ENCODE measurements around the gene ADGRD1.

Gene ADGRD1

GRCh38 chr12:131056626-131057025, 102.9 kb downstream of the ADGRD1 start:
- 85% methylated on average over 10 of the region's 10 CpGs for WGBS
- H3K23ac ChIP-seq (ENCODE audit: low read length in 2 of 2): no peak overlapping the region
- no peak overlapping the region for H2AFZ ChIP-seq (ENCODE audit: low read depth, low read length)
- H2AK5ac ChIP-seq (ENCODE audit: low read length, severe bottlenecking): no peak overlapping the region
- H3K79me1 ChIP-seq (replicated peaks; ENCODE audit: low read length, poor library complexity, severe bottlenecking): no peaks in the 10 kb centered on the region
- no peak overlapping the region for H3K18ac ChIP-seq (ENCODE audit: low read depth in 1 of 2, low read length in 2 of 2)
- H4K91ac ChIP-seq (ENCODE audit: low read length): no peak overlapping the region
- H2BK5ac ChIP-seq (ENCODE audit: low read depth, low read length, poor library complexity, severe bottlenecking): no peak overlapping the region
- H3K9me3 ChIP-seq (ENCODE audit: control insufficient read depth, low read length): no peaks in the 10 kb centered on the region
- H3K4me1 ChIP-seq (ENCODE audit: control insufficient read depth, insufficient read depth, low read depth, low read length): no peaks in the 10 kb centered on the region
- H3K14ac ChIP-seq (ENCODE audit: low read length in 2 of 2): no peak overlapping the region
- H2BK12ac ChIP-seq (ENCODE audit: low read length in 2 of 2): no peak overlapping the region
- no peak overlapping the region for H2BK15ac ChIP-seq (ENCODE audit: low read depth, poor library complexity, severe bottlenecking)
- no peaks in the 10 kb centered on the region for H3K36me3 ChIP-seq (ENCODE audit: control insufficient read depth in 1 of 2, insufficient read depth in 2 of 2, low read depth in 1 of 2, low read length in 2 of 2)
- no peak overlapping the region for H4K8ac ChIP-seq (ENCODE audit: low read length)
- no peak overlapping the region for H3K27ac ChIP-seq (ENCODE audit: low read length, poor library complexity, severe bottlenecking)
- no peak overlapping the region for H3K4me2 ChIP-seq (ENCODE audit: low read length, poor library complexity, severe bottlenecking)
- no peak overlapping the region for H2BK120ac ChIP-seq (ENCODE audit: low read depth, low read length)
- no peak overlapping the region for H3K4ac ChIP-seq (ENCODE audit: low read depth in 1 of 2, low read length in 2 of 2)
- DNase-seq: no peak
- no peak overlapping the region for H3K4me3 ChIP-seq (ENCODE audit: insufficient read depth in 1 of 2, low read depth in 1 of 2, low read length in 2 of 2)
- H3K9ac ChIP-seq (ENCODE audit: low read length): no peak overlapping the region
- no peaks in the 10 kb centered on the region for H3K27me3 ChIP-seq (ENCODE audit: control insufficient read depth in 1 of 2, insufficient read depth in 1 of 2, low read length in 2 of 2)

- WGBS: 87% methylated on average over 25 of the region's 25 CpGs
- H2BK15ac ChIP-seq (ENCODE audit: low read depth, poor library complexity, severe bottlenecking): no peak overlapping the region
- H2BK12ac ChIP-seq (ENCODE audit: low read length in 2 of 2): no peak overlapping the region
- no peak overlapping the region for H4K8ac ChIP-seq (ENCODE audit: low read length)
- H3K4ac ChIP-seq (ENCODE audit: low read depth in 1 of 2, low read length in 2 of 2): no peak overlapping the region
- no peak for DNase-seq
- H3K27ac ChIP-seq (ENCODE audit: low read length, poor library complexity, severe bottlenecking): no peak overlapping the region
- no peaks in the 10 kb centered on the region for H3K9me3 ChIP-seq (ENCODE audit: control insufficient read depth, low read length)
- H3K27me3 ChIP-seq (ENCODE audit: control insufficient read depth in 1 of 2, insufficient read depth in 1 of 2, low read length in 2 of 2): no peaks in the 10 kb centered on the region
- no peak overlapping the region for H3K14ac ChIP-seq (ENCODE audit: low read length in 2 of 2)
- H3K4me1 ChIP-seq (ENCODE audit: control insufficient read depth, insufficient read depth, low read depth, low read length): no peaks in the 10 kb centered on the region
- no peaks in the 10 kb centered on the region for H3K36me3 ChIP-seq (ENCODE audit: control insufficient read depth in 1 of 2, insufficient read depth in 2 of 2, low read depth in 1 of 2, low read length in 2 of 2)
- H2BK5ac ChIP-seq (ENCODE audit: low read depth, low read length, poor library complexity, severe bottlenecking): no peak overlapping the region
- no peak overlapping the region for H3K4me3 ChIP-seq (ENCODE audit: insufficient read depth in 1 of 2, low read depth in 1 of 2, low read length in 2 of 2)
- no peak overlapping the region for H2BK120ac ChIP-seq (ENCODE audit: low read depth, low read length)
- no peak overlapping the region for H2AFZ ChIP-seq (ENCODE audit: low read depth, low read length)
- H3K79me1 ChIP-seq (replicated peaks; ENCODE audit: low read length, poor library complexity, severe bottlenecking): no peaks in the 10 kb centered on the region
- H3K9ac ChIP-seq (ENCODE audit: low read length): no peak overlapping the region
- no peak overlapping the region for H4K91ac ChIP-seq (ENCODE audit: low read length)
- no peak overlapping the region for H3K18ac ChIP-seq (ENCODE audit: low read depth in 1 of 2, low read length in 2 of 2)
- no peak overlapping the region for H3K4me2 ChIP-seq (ENCODE audit: low read length, poor library complexity, severe bottlenecking)
- no peak overlapping the region for H3K23ac ChIP-seq (ENCODE audit: low read length in 2 of 2)
- no peak overlapping the region for H2AK5ac ChIP-seq (ENCODE audit: low read length, severe bottlenecking)
Observed at GRCh38 chr12:131057211-131057721, 103.6 kb downstream of the ADGRD1 start.

GRCh38 chr12:131057722-131058515, 104.2 kb downstream of the ADGRD1 start:
- no peak overlapping the region for H4K8ac ChIP-seq (ENCODE audit: low read length)
- no peak overlapping the region for H2BK5ac ChIP-seq (ENCODE audit: low read depth, low read length, poor library complexity, severe bottlenecking)
- no peak overlapping the region for H3K9ac ChIP-seq (ENCODE audit: low read length)
- no peak overlapping the region for H2BK12ac ChIP-seq (ENCODE audit: low read length in 2 of 2)
- no peaks in the 10 kb centered on the region for H3K4me1 ChIP-seq (ENCODE audit: control insufficient read depth, insufficient read depth, low read depth, low read length)
- H3K18ac ChIP-seq (ENCODE audit: low read depth in 1 of 2, low read length in 2 of 2): no peak overlapping the region
- H3K27ac ChIP-seq (ENCODE audit: low read length, poor library complexity, severe bottlenecking): no peak overlapping the region
- no peak overlapping the region for H3K14ac ChIP-seq (ENCODE audit: low read length in 2 of 2)
- no peak overlapping the region for H2BK120ac ChIP-seq (ENCODE audit: low read depth, low read length)
- no peaks in the 10 kb centered on the region for H3K9me3 ChIP-seq (ENCODE audit: control insufficient read depth, low read length)
- DNase-seq: no peak
- H3K4me3 ChIP-seq (ENCODE audit: insufficient read depth in 1 of 2, low read depth in 1 of 2, low read length in 2 of 2): no peak overlapping the region
- WGBS: 77% methylated on average over 9 of the region's 11 CpGs
- H3K36me3 ChIP-seq (ENCODE audit: control insufficient read depth in 1 of 2, insufficient read depth in 2 of 2, low read depth in 1 of 2, low read length in 2 of 2): no peaks in the 10 kb centered on the region
- no peak overlapping the region for H3K23ac ChIP-seq (ENCODE audit: low read length in 2 of 2)
- no peak overlapping the region for H3K4ac ChIP-seq (ENCODE audit: low read depth in 1 of 2, low read length in 2 of 2)
- no peak overlapping the region for H4K91ac ChIP-seq (ENCODE audit: low read length)
- no peak overlapping the region for H2BK15ac ChIP-seq (ENCODE audit: low read depth, poor library complexity, severe bottlenecking)
- H2AFZ ChIP-seq (ENCODE audit: low read depth, low read length): no peak overlapping the region
- no peaks in the 10 kb centered on the region for H3K79me1 ChIP-seq (replicated peaks; ENCODE audit: low read length, poor library complexity, severe bottlenecking)
- no peak overlapping the region for H2AK5ac ChIP-seq (ENCODE audit: low read length, severe bottlenecking)
- no peak overlapping the region for H3K4me2 ChIP-seq (ENCODE audit: low read length, poor library complexity, severe bottlenecking)
- no peaks in the 10 kb centered on the region for H3K27me3 ChIP-seq (ENCODE audit: control insufficient read depth in 1 of 2, insufficient read depth in 1 of 2, low read length in 2 of 2)

DNA sequence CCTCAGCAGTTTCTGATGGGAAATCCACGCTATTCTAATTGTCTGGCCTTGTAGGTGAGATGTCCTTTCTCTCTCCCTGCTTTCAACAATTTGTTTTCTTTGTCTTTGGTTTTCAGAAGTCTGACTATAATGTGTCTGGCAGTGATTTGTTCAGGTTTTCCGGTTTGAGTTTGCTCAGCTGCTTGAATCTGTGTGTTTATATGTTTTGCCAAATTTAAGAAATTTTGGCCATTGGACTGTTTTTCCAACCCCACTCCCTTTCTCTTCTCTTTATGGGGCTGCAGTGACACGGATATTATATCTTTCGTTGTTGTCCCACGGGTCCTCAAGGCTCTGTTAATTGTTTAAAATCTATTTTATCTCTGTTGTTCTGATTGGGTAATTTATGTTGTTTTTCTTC, 105.0 kb downstream of the ADGRD1 start:
- H3K9ac ChIP-seq (ENCODE audit: low read length): no peak overlapping the region
- no peak overlapping the region for H3K18ac ChIP-seq (ENCODE audit: low read depth in 1 of 2, low read length in 2 of 2)
- no peak overlapping the region for H3K4me2 ChIP-seq (ENCODE audit: low read length, poor library complexity, severe bottlenecking)
- no peak overlapping the region for H2AK5ac ChIP-seq (ENCODE audit: low read length, severe bottlenecking)
- no peak overlapping the region for H2BK15ac ChIP-seq (ENCODE audit: low read depth, poor library complexity, severe bottlenecking)
- no peaks in the 10 kb centered on the region for H3K27me3 ChIP-seq (ENCODE audit: control insufficient read depth in 1 of 2, insufficient read depth in 1 of 2, low read length in 2 of 2)
- no peak overlapping the region for H2BK5ac ChIP-seq (ENCODE audit: low read depth, low read length, poor library complexity, severe bottlenecking)
- no peak for DNase-seq
- H3K79me1 ChIP-seq (replicated peaks; ENCODE audit: low read length, poor library complexity, severe bottlenecking): no peaks in the 10 kb centered on the region
- H3K4me1 ChIP-seq (ENCODE audit: control insufficient read depth, insufficient read depth, low read depth, low read length): no peaks in the 10 kb centered on the region
- H4K8ac ChIP-seq (ENCODE audit: low read length): no peak overlapping the region
- WGBS: 85% methylated on average over 2 of the region's 5 CpGs
- no peaks in the 10 kb centered on the region for H3K36me3 ChIP-seq (ENCODE audit: control insufficient read depth in 1 of 2, insufficient read depth in 2 of 2, low read depth in 1 of 2, low read length in 2 of 2)
- no peak overlapping the region for H2BK12ac ChIP-seq (ENCODE audit: low read length in 2 of 2)
- H3K23ac ChIP-seq (ENCODE audit: low read length in 2 of 2): no peak overlapping the region
- no peak overlapping the region for H2BK120ac ChIP-seq (ENCODE audit: low read depth, low read length)
- no peak overlapping the region for H3K27ac ChIP-seq (ENCODE audit: low read length, poor library complexity, severe bottlenecking)
- no peak overlapping the region for H4K91ac ChIP-seq (ENCODE audit: low read length)
- no peak overlapping the region for H3K4ac ChIP-seq (ENCODE audit: low read depth in 1 of 2, low read length in 2 of 2)
- no peak overlapping the region for H3K14ac ChIP-seq (ENCODE audit: low read length in 2 of 2)
- H2AFZ ChIP-seq (ENCODE audit: low read depth, low read length): no peak overlapping the region
- H3K4me3 ChIP-seq (ENCODE audit: insufficient read depth in 1 of 2, low read depth in 1 of 2, low read length in 2 of 2): no peak overlapping the region
- no peaks in the 10 kb centered on the region for H3K9me3 ChIP-seq (ENCODE audit: control insufficient read depth, low read length)
